ENCODE results near the gene C2CD4B. TPM values are rescaled to one million over a fixed set of nuclear protein-coding genes. Genes with fewer than 3 reads are reported as not detected.

The C2CD4B gene, protein sequence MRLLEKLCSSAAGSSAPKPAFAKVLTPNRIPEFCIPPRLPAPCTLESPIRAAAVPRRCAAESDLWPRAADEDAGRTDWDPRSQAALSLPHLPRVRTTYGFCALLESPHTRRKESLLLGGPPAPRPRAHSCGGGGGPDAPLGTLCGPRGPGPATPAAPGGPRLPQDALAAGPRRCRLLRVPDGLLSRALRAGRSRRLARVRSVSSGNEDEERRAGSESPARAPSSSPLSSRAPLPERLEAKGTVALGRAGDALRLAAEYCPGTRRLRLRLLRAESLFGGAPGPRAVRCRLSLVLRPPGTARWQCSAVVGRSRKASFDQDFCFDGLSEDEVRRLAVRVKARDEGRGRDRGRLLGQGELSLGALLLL
- not detected in 2 replicates for total RNA-seq

DNA sequence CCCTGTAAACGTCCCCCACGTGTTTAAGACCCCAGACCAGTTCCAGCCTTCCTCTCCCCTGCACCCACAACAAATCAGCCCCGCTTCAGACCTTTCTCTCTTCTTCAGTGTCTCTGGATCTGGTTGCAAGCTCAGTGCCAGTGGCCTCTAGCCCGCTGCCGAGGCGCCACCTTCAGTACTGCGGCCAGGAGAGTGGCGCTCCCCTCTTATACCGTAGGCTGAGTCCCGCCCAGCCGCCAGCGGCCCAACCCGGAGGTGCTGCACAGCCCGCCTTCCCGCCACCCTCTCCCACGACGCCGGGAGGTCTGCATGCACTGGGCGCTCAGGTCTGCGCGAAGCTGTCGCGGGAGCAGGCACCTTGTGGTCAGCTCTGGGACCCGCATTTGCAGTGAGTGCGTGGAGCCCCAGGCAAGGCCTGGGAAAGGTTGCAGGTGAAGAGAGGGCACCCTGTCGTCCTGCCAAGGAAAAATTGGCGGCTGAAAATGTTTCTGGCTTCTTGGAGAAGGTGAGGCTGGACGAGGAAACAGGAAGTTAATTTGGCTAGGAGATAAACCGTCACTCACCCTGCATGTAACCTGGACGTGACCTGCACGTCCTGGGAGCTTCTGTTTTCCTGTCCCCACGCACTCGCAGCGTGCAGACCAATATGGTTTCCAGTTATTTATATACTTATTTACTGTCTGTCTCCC, at the start of gene C2CD4B:
C2CD4B (minus strand) TSS at position 182 of the 689 bp plus-strand sequence. CDS start 301 bp downstream, outside the sequence.

Other genes starting within 250 kb of the C2CD4B start
- 44.1 and 52.2 TPM in 2 replicates for gene VPS13C, start 104.8 kb downstream of the C2CD4B start, total RNA-seq
- 0.11 TPM in 1 of 2 replicates, not detected in the other for gene C2CD4A, start 98.3 kb downstream of the C2CD4B start, total RNA-seq
- 93.8 and 108 TPM in 2 replicates for gene TLN2, start 225.3 kb upstream of the C2CD4B start, total RNA-seq